BLaER1 (cell line): ENCODE results near the gene DPEP2.
A peak's percentile ranks its signal among the peaks of the same experiment; 100 is the strongest.

ENCODE experiments used
- H3K27ac ChIP-seq: shearing (Covaris generic); formaldehyde crosslinking; 2 replicates; pipeline ENCODE4 v1.8.1; 2022
- H3K27me3 ChIP-seq: shearing (Covaris generic); formaldehyde crosslinking; 2 replicates; pipeline ENCODE4 v1.8.1; 2022
- H3K36me3 ChIP-seq: shearing (Covaris generic); formaldehyde crosslinking; 2 replicates; pipeline ENCODE4 v1.8.1; 2022
- H3K4me1 ChIP-seq: shearing (Covaris generic); formaldehyde crosslinking; 2 replicates; pipeline ENCODE4 v1.8.1; 2022
- H3K4me2 ChIP-seq: shearing (Covaris generic); formaldehyde crosslinking; 2 replicates; pipeline ENCODE4 v1.8.1; 2022
- H3K4me3 ChIP-seq: shearing (Covaris generic); formaldehyde crosslinking; 2 replicates; pipeline ENCODE4 v1.8.1; 2022
- H3K9ac ChIP-seq: shearing (Covaris generic); formaldehyde crosslinking; 2 replicates; pipeline ENCODE4 v1.8.1; 2022
- H3K9me3 ChIP-seq: shearing (Covaris generic); formaldehyde crosslinking; 2 replicates; pipeline ENCODE4 v1.8.1; 2022
- H4K20me1 ChIP-seq: shearing (Covaris generic); formaldehyde crosslinking; 2 replicates; pipeline ENCODE4 v1.8.1; 2022
- Cebpa-rat ChIP-seq: shearing (Covaris generic); IDR thresholded peaks from 2 replicates; pipeline ENCODE4 v1.8.1; 2022

The DPEP2 gene

GRCh38 chr16:67946128-67946569 is 53.1 kb downstream of the DPEP2 start:
- Histone ChIP-seq H3K4me3 (no peak overlapping the region), H3K9ac (0 out of 2 replicates have a peak overlapping the region, but pooled peaks have one; percentile 24), H3K36me3 (peaks cover 90% of the 10 kb centered on the region), H3K27me3 (no peaks in the 10 kb centered on the region), H3K9me3 (no peaks in the 10 kb centered on the region), H3K4me2 (peak overlapping the region; percentile 42), H4K20me1 (peaks cover 9% of the 10 kb centered on the region; the same call in 1 of the 2 replicates), H3K4me1 (peaks cover 24% of the 10 kb centered on the region), H3K27ac (peak overlapping the region; percentile 46)
- no peak for TF ChIP-seq Cebpa-rat

- Histone ChIP-seq H4K20me1 (peaks cover 9% of the 10 kb centered on the region; the same call in 1 of the 2 replicates), H3K4me2 (no peak overlapping the region), H3K4me3 (no peak overlapping the region), H3K9ac (no peak overlapping the region), H3K4me1 (peaks cover 31% of the 10 kb centered on the region), H3K9me3 (no peaks in the 10 kb centered on the region), H3K36me3 (peaks cover 83% of the 10 kb centered on the region), H3K27ac (no peak overlapping the region), H3K27me3 (no peaks in the 10 kb centered on the region)
- TF ChIP-seq Cebpa-rat: no peak
These were observed 53.8 kb downstream of the DPEP2 start for GRCh38 chr16:67945392-67945933.

- peaks cover 9% of the 10 kb centered on the region; the same call in 1 of the 2 replicates for H4K20me1 ChIP-seq
- no peaks in the 10 kb centered on the region for H3K9me3 ChIP-seq
- TF ChIP-seq Cebpa-rat: no peak
- no peak overlapping the region for H3K4me3 ChIP-seq
- H3K27ac ChIP-seq: no peak overlapping the region
- H3K36me3 ChIP-seq: peaks cover 77% of the 10 kb centered on the region
- no peak overlapping the region for H3K9ac ChIP-seq
- H3K27me3 ChIP-seq: no peaks in the 10 kb centered on the region
- no peak overlapping the region for H3K4me2 ChIP-seq
- peaks cover 38% of the 10 kb centered on the region for H3K4me1 ChIP-seq
These were observed 54.4 kb downstream of the DPEP2 start for GRCh38 chr16:67944690-67945391.

GRCh38 chr16:67943619-67944504 is 55.4 kb downstream of the DPEP2 start, which contains the start of gene LCAT:
TSS of gene LCAT (minus strand) at chr16:67944120. CDS start at chr16:67944101, 19 bp downstream.
- Histone ChIP-seq H3K4me1 (peaks cover 45% of the 10 kb centered on the region), H3K9me3 (no peaks in the 10 kb centered on the region), H3K4me3 (no peak within 1 kb of the TSS), H3K9ac (no peak within 1 kb of the TSS), H3K27me3 (no peaks in the 10 kb centered on the region), H3K27ac (0 out of 2 replicates have a peak within 1 kb of the TSS, but pooled peaks have one; percentile 26), H4K20me1 (peaks cover 9% of the 10 kb centered on the region; the same call in 1 of the 2 replicates), H3K36me3 (peaks cover 69% of the 10 kb centered on the region), H3K4me2 (no peak within 1 kb of the TSS)
- TF ChIP-seq Cebpa-rat: no peak

GRCh38 chr16:67943256-67943618 is 56.0 kb downstream of the DPEP2 start:
- TF ChIP-seq Cebpa-rat: no peak
- peaks cover 9% of the 10 kb centered on the region; the same call in 1 of the 2 replicates for H4K20me1 ChIP-seq
- H3K27ac ChIP-seq: no peak overlapping the region
- no peaks in the 10 kb centered on the region for H3K9me3 ChIP-seq
- H3K4me2 ChIP-seq: no peak overlapping the region
- no peak overlapping the region for H3K9ac ChIP-seq
- H3K27me3 ChIP-seq: no peaks in the 10 kb centered on the region
- H3K4me1 ChIP-seq: peaks cover 45% of the 10 kb centered on the region
- H3K4me3 ChIP-seq: no peak overlapping the region
- peaks cover 63% of the 10 kb centered on the region for H3K36me3 ChIP-seq

- H3K4me1 ChIP-seq: peaks cover 49% of the 10 kb centered on the region
- no peak overlapping the region for H3K4me2 ChIP-seq
- no peak overlapping the region for H3K27ac ChIP-seq
- no peaks in the 10 kb centered on the region for H3K27me3 ChIP-seq
- H4K20me1 ChIP-seq: peaks cover 9% of the 10 kb centered on the region; the same call in 1 of the 2 replicates
- peaks cover 58% of the 10 kb centered on the region for H3K36me3 ChIP-seq
- no peak overlapping the region for H3K4me3 ChIP-seq
- H3K9me3 ChIP-seq: no peaks in the 10 kb centered on the region
- TF ChIP-seq Cebpa-rat: no peak
- H3K9ac ChIP-seq: no peak overlapping the region
These were observed 56.6 kb downstream of the DPEP2 start for GRCh38 chr16:67942510-67943255.

GRCh38 chr16:67942200-67942509 is 57.1 kb downstream of the DPEP2 start:
- Histone ChIP-seq H3K9ac (no peak overlapping the region), H3K4me2 (peak overlapping the region; percentile 20), H3K27me3 (no peaks in the 10 kb centered on the region), H4K20me1 (peaks cover 9% of the 10 kb centered on the region; the same call in 1 of the 2 replicates), H3K9me3 (no peaks in the 10 kb centered on the region), H3K4me3 (no peak overlapping the region), H3K27ac (no peak overlapping the region), H3K4me1 (peaks cover 54% of the 10 kb centered on the region), H3K36me3 (peaks cover 52% of the 10 kb centered on the region)
- TF ChIP-seq Cebpa-rat: no peak

- no peak overlapping the region for H3K9ac ChIP-seq
- peaks cover 53% of the 10 kb centered on the region for H3K4me1 ChIP-seq
- H3K27ac ChIP-seq: no peak overlapping the region
- H3K9me3 ChIP-seq: no peaks in the 10 kb centered on the region
- TF ChIP-seq Cebpa-rat: no peak
- peak overlapping the region; percentile 20 for H3K4me2 ChIP-seq
- no peaks in the 10 kb centered on the region for H3K27me3 ChIP-seq
- no peak overlapping the region for H3K4me3 ChIP-seq
- peaks cover 47% of the 10 kb centered on the region for H3K36me3 ChIP-seq
- peaks cover 9% of the 10 kb centered on the region; the same call in 1 of the 2 replicates for H4K20me1 ChIP-seq
These were observed 57.6 kb downstream of the DPEP2 start for GRCh38 chr16:67941469-67942199.
